HG03575 (cell line): ENCODE results near the gene RPH3AL.

ENCODE experiments used
- ATAC-seq: cut with Tn5 transposase; IDR thresholded peaks from one replicate; pipeline ENCODE4 v1.9.1; 2021; ENCODE audit not compliant: unreplicated experiment, insufficient number of reproducible peaks, low FRiP score; ENCODE audit errors: extremely low read depth

The RPH3AL gene

GRCh38 chr17:339193-340061 lies 13.2 kb downstream of the RPH3AL start:
- no peak for ATAC-seq

GRCh38 chr17:338442-339192 lies 14.0 kb downstream of the RPH3AL start:
- no peak for ATAC-seq

- no peak for ATAC-seq
Measured at GRCh38 chr17:337866-338265, 14.7 kb downstream of the RPH3AL start.

- no peak for ATAC-seq
Measured at GRCh38 chr17:337453-337852, 15.2 kb downstream of the RPH3AL start.

GRCh38 chr17:337022-337420 lies 15.6 kb downstream of the RPH3AL start:
- no peak for ATAC-seq

- ATAC-seq = no peak
Measured at GRCh38 chr17:336110-337021, 16.2 kb downstream of the RPH3AL start.

- no peak for ATAC-seq
Measured at GRCh38 chr17:335691-336090, 16.9 kb downstream of the RPH3AL start.

- ATAC-seq = no peak
Measured at GRCh38 chr17:334974-335481, 17.6 kb downstream of the RPH3AL start.

- ATAC-seq = no peak
Measured at GRCh38 chr17:333626-334396, 18.8 kb downstream of the RPH3AL start.

GRCh38 chr17:332558-333322 lies 19.9 kb downstream of the RPH3AL start:
- no peak for ATAC-seq

- no peak for ATAC-seq
Measured at GRCh38 chr17:332023-332422, 20.6 kb downstream of the RPH3AL start.

- no peak for ATAC-seq
Measured at GRCh38 chr17:330993-331701, 21.5 kb downstream of the RPH3AL start.

- no peak for ATAC-seq
Measured at GRCh38 chr17:329784-330420, 22.7 kb downstream of the RPH3AL start.

GRCh38 chr17:327971-328370 lies 24.6 kb downstream of the RPH3AL start:
- ATAC-seq = no peak

GRCh38 chr17:327296-327695 lies 25.3 kb downstream of the RPH3AL start:
- no peak for ATAC-seq

GRCh38 chr17:326010-326621 lies 26.5 kb downstream of the RPH3AL start:
- no peak for ATAC-seq
